SHP77 treated with DMSO at 0.1 percent for 48 hours (cell line): ENCODE results near the gene FRG2B.
"Not testable (repeated sequence)": the region's sequence is repeated elsewhere in the genome, so short reads cannot be mapped to it uniquely, and the experiment has no call there.

Experiments
- DNase-seq: peaks from one replicate; lab custom pipeline; 2025; lab: John Stamatoyannopoulos, UW

The FRG2B gene

GRCh38 chr10:133599869-133600268, 26.7 kb downstream of the FRG2B start:
- DNase-seq = not testable (repeated sequence)

GRCh38 chr10:133592716-133593115, 33.9 kb downstream of the FRG2B start:
- DNase-seq = no peak

DNA sequence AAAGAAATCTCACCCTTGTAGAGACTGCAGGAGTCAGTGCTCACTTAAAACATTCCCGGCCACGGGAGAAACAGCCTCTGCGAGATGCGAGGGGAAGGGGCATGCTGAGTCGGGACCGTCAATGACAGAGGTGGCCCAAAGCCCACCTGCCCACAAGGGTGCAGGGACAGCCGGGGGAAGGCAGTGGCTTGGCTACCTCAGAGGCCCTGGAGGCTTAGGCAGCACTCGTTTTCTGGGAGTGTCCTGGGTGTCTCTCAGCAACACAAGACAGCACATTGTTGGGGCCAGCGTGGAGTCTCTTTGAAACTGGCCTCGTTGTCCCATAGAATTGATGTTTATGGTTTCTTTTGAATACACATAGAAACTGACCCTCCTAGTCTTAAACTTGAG, 35.6 kb downstream of the FRG2B start:
- no peak for DNase-seq

DNA sequence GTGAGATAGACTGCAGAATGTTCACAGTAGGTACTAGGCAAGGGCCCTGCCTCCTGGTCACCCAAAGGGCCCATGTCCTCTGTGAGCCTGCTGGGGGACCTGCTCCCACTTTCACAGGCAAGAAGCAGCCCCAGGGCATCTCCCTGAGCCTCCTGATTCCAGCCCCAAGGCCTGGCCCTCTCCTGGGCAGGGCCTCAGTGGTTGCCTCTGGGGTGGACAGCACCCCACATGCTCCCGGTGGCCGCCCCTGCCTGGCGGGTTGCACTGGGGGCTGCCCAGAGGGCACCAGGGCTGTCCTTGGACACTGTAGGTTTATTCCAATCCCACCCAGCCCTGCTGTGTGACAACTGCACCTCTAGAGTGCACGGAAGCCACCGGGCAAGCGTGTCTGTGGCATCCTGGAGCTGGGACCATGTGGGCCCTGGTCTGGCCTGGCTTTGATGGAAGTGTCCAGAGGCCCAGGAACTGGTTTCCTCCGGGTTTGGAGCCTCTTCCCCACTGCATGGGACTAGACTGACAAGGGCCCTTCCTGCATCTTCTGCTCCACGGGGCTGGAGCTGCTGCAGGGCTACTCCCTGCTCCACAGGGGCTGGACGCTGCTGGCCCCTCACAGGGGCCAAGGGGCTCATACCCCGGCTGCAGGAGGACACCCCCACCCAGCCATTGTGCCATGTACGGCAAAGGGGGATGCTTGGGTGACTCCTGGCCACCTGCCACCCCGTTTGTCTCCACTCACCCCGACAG, 36.2 kb downstream of the FRG2B start:
- no peak for DNase-seq

- not testable (repeated sequence) for DNase-seq
Measured at GRCh38 chr10:133577037-133577436, 49.6 kb downstream of the FRG2B start.
